Astrocyte (in vitro differentiated cells and primary cell): ENCODE results near the gene TMEM95. TPM values are rescaled to one million over a fixed set of nuclear protein-coding genes. Genes with fewer than 3 reads are reported as not detected.

Experiments
- DNase-seq: peaks from one replicate; pipeline ENCODE4 v3.0.0-alpha.2; 2010; ENCODE audit warnings: low read depth
- FAIRE-seq: peaks from 2 replicates; lab custom pipeline; 2011; peaks lifted over from hg19 to GRCh38; lab: Jason Lieb, UNC
- H2AFZ ChIP-seq: 2 replicates; pipeline ENCODE4 v1.6.0; 2012; ENCODE audit warnings: low read depth, low read length, inconsistent platforms
- H3K27ac ChIP-seq: 2 replicates; pipeline ENCODE4 v1.5.1; 2011; ENCODE audit warnings: low read depth, low read length, inconsistent platforms
- H3K27me3 ChIP-seq: 2 replicates; pipeline ENCODE4 v1.6.0; 2011; ENCODE audit warnings: low read length, inconsistent platforms; ENCODE audit not compliant: insufficient read depth
- H3K36me3 ChIP-seq: 2 replicates; pipeline ENCODE4 v1.5.1; 2011; ENCODE audit warnings: low read length, inconsistent platforms; ENCODE audit not compliant: insufficient read depth
- H3K4me1 ChIP-seq: 2 replicates; pipeline ENCODE4 v1.5.1; 2011; ENCODE audit warnings: low read length, inconsistent platforms; ENCODE audit not compliant: insufficient read depth
- H3K4me2 ChIP-seq: 2 replicates; pipeline ENCODE4 v1.6.0; 2012; ENCODE audit warnings: low read length, inconsistent platforms
- H3K4me3 ChIP-seq: 2 replicates; pipeline ENCODE4 v1.5.1; 2011; ENCODE audit warnings: low read depth, mild to moderate bottlenecking, low read length, inconsistent platforms; ENCODE audit not compliant: insufficient read depth
- H3K79me2 ChIP-seq: 2 replicates; pipeline ENCODE4 v1.6.0; 2012; ENCODE audit warnings: mild to moderate bottlenecking, low read length, inconsistent platforms; ENCODE audit not compliant: insufficient read depth
- H3K9ac ChIP-seq: 2 replicates; pipeline ENCODE4 v1.6.0; 2012; ENCODE audit warnings: mild to moderate bottlenecking, low read length, inconsistent platforms
- H3K9me3 ChIP-seq: 2 replicates; pipeline ENCODE4 v1.5.1; 2012; ENCODE audit warnings: low read depth, mild to moderate bottlenecking, low read length, inconsistent platforms; ENCODE audit not compliant: insufficient read depth
- H4K20me1 ChIP-seq: 2 replicates; pipeline ENCODE4 v1.6.0; 2012; ENCODE audit warnings: low read length, inconsistent platforms; ENCODE audit not compliant: insufficient read depth
- H3K27ac Mint-ChIP-seq: one replicate; pipeline ENCODE4 v1.8.0; 2021; ENCODE audit warnings: mild to moderate bottlenecking, mixed read lengths; ENCODE audit not compliant: unreplicated experiment
- H3K27me3 Mint-ChIP-seq: one replicate; pipeline ENCODE4 v1.8.0; 2021; ENCODE audit warnings: low read depth, mixed read lengths; ENCODE audit not compliant: unreplicated experiment
- H3K36me3 Mint-ChIP-seq: one replicate; pipeline ENCODE4 v1.8.0; 2021; ENCODE audit warnings: low read depth, mixed read lengths; ENCODE audit not compliant: unreplicated experiment
- H3K4me1 Mint-ChIP-seq: one replicate; pipeline ENCODE4 v1.8.0; 2021; ENCODE audit warnings: low read depth, mixed read lengths; ENCODE audit not compliant: unreplicated experiment
- H3K4me3 Mint-ChIP-seq: one replicate; pipeline ENCODE4 v1.8.0; 2021; ENCODE audit warnings: mild to moderate bottlenecking, moderate library complexity, mixed read lengths; ENCODE audit not compliant: unreplicated experiment
- H3K9me3 Mint-ChIP-seq: one replicate; pipeline ENCODE4 v1.8.0; 2021; ENCODE audit warnings: mild to moderate bottlenecking, mixed read lengths; ENCODE audit not compliant: unreplicated experiment
- CTCF ChIP-seq: IDR thresholded peaks from 2 replicates; pipeline ENCODE4 v1.5.1; 2011; ENCODE audit warnings: low read depth, mild to moderate bottlenecking, inconsistent platforms, low read length, moderate library complexity; ENCODE audit not compliant: insufficient read depth
- EZH2 ChIP-seq: IDR thresholded peaks from 2 replicates; pipeline ENCODE4 v1.6.1; 2012; ENCODE audit warnings: mild to moderate bottlenecking, low read length, inconsistent platforms; ENCODE audit not compliant: insufficient read depth
- total RNA-seq: library from RNA; stranded (reverse); gene quantifications from 2 replicates; pipeline ENCODE4 v1.2.1, GENCODE V29; 2021

TMEM95 gene
- total RNA-seq, 1 donor from 2014 or later = 0.30 TPM

DNA sequence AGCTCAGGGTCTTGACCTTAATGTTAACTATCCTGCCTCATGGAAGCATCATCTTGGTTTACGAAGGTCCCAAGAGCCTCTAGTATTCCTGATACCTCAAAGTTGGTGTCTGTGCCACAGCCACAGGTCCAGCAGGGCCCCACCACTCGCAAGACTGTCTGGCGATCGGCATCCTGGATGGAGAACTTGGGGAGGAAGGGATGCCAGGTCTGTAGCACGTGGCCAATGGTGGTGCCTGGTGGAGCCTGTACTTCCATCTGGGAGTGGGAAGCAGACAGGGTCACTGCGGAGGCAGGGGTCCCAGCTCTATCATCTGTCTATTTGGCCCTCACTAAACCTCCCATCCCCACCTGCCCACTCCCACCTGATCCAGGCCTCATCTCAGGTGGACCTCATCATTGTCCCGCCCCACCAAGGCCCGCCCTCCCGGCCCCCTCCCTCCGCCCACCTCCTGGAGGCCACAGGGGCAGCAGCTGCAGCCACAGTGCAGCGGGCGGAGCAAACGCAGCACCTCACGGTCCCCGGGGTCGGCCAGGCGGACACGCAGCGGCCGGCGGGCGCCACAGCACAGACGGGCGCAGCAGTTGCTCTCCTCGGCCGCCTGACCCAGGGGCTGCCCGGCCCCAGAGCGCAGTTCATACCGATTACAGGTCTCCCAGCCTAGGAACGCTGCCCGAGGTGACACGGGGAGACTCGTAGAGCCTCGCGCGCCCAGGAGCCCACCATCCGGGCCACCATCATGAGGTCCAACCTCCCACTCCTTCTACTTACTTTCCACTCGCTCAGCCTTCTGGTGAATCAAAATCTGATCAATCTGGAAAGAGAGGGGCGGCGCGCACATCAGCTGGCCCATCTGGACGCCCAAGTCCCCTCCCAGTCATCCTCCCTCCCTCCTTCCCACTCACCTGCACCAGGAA is 38.0 kb downstream of the TMEM95 start:
- Mint-ChIP-seq H3K9me3 (no peaks in the 10 kb centered on the region), H3K4me1 (peaks cover 5% of the 10 kb centered on the region), H3K27ac (peak overlapping the region; percentile 78), H3K4me3 (peak overlapping the region; percentile 92), H3K27me3 (no peaks in the 10 kb centered on the region), H3K36me3 (peaks cover 14% of the 10 kb centered on the region)
- H3K9ac ChIP-seq = peak overlapping the region; percentile 90
- H3K4me3 ChIP-seq = peak overlapping the region; percentile 86
- peaks cover 36% of the 10 kb centered on the region for H4K20me1 ChIP-seq
- peaks cover 23% of the 10 kb centered on the region for H3K79me2 ChIP-seq
- H3K36me3 ChIP-seq = peaks cover 25% of the 10 kb centered on the region
- no peak for TF ChIP-seq CTCF
- no peak for TF ChIP-seq EZH2
- FAIRE-seq (no peak), DNase-seq (no peak)
- no peak overlapping the region for H2AFZ ChIP-seq
- peak overlapping the region; percentile 99 for H3K4me2 ChIP-seq
- no peaks in the 10 kb centered on the region for H3K9me3 ChIP-seq
- peaks cover 13% of the 10 kb centered on the region for H3K4me1 ChIP-seq
- H3K27ac ChIP-seq = no peak overlapping the region
- H3K27me3 ChIP-seq = no peaks in the 10 kb centered on the region

GRCh38 chr17:7393613-7394451 is 38.9 kb downstream of the TMEM95 start:
- no peaks in the 10 kb centered on the region for H3K9me3 Mint-ChIP-seq
- Histone ChIP-seq H3K9ac (peak overlapping the region; percentile 90), H3K27ac (peak overlapping the region; percentile 81), H3K4me2 (peak overlapping the region; percentile 99), H3K9me3 (no peaks in the 10 kb centered on the region), H4K20me1 (peaks cover 27% of the 10 kb centered on the region), H3K4me1 (peaks cover 13% of the 10 kb centered on the region), H3K79me2 (peaks cover 23% of the 10 kb centered on the region), H3K36me3 (peaks cover 20% of the 10 kb centered on the region), H3K27me3 (no peaks in the 10 kb centered on the region), H3K4me3 (peak overlapping the region; percentile 86), H2AFZ (peak overlapping the region; percentile 71)
- peaks cover 5% of the 10 kb centered on the region for H3K4me1 Mint-ChIP-seq
- peak overlapping the region; percentile 92 for H3K4me3 Mint-ChIP-seq
- no peak for DNase-seq
- TF ChIP-seq CTCF (no peak), EZH2 (no peak)
- peak overlapping the region; percentile 83 for H3K27ac Mint-ChIP-seq
- no peak for FAIRE-seq
- H3K36me3 Mint-ChIP-seq = peaks cover 14% of the 10 kb centered on the region
- no peaks in the 10 kb centered on the region for H3K27me3 Mint-ChIP-seq
